HG03025 (cell line): ENCODE measurements around the gene DMRT2.

ENCODE experiments used
- ATAC-seq: cut with Tn5 transposase; IDR thresholded peaks from one replicate; pipeline ENCODE4 v1.9.1; 2021; ENCODE audit warnings: mild to moderate bottlenecking, moderate library complexity; ENCODE audit not compliant: unreplicated experiment, low FRiP score

The DMRT2 gene

DNA sequence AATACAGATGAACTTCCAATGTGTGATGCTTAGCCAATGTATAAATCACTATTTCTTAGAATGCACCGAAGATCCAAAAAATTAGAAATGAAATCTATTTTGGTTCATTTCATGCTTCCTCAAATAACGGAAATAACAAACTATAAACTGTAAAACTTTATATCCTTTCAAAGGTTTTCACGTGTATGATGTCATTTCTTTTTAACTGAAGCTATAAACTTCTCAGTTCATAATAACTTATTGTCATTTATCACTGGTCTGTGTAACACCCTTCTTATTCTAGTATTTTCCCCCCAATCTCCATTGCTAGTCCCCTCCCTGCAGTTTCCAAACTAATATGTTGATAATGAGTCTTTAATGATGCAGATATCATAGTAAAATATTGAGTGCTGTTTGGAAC lies 36.4 kb downstream of the DMRT2 start:
- ATAC-seq = no peak

DNA sequence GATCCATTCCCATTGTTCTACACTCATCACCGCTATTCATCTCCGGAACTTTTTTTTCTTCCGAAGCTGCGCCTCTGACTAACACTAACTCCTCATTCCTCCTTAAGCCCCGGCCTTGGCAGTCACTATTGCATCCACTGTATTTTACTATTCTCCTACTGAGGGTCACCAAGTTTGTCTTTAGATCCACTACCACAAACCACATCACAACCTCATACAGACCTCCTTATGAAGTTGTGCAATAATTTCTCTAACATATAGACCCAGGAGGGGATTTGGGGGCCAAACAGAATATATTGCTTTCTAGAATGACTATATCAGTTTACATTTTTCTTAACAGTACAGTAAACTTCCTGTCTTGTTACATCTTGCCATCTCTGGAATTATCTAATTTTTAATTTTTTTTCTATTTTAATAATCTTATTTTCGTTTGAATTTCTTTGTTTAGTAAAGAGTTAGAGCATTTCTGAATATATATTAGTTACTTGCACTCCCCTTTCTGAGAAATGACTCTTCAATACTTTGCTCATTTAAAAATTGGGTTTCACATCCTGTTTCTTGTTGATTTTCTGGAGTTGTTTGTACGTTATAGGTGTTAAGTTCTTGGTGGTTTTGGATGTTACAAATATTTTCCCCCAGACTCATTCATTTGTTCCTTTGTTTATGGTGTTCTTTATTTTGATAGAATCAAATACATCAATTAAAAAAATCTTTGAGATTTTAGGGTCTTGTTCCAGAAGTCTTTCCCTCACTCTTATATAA lies 37.1 kb downstream of the DMRT2 start:
- ATAC-seq = no peak

DNA sequence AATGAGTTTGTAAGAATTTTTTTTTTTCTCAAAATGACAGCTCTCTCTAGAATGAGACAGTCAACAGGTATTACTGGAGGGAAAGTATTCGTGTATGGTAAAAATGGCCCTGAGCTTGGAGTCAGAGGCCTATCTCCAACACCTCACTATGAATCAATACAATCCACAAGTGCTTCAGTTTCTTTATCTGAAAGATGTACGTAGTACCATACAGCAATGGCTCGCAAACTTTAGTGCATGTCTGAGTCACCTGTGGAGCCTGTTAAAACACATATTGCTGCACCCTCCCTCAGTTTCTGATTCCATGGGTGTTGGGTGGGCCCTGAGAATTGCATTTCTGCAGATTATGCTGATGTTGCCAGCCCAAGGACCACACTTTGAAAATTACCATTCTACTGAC lies 44.6 kb downstream of the DMRT2 start:
- no peak for ATAC-seq

DNA sequence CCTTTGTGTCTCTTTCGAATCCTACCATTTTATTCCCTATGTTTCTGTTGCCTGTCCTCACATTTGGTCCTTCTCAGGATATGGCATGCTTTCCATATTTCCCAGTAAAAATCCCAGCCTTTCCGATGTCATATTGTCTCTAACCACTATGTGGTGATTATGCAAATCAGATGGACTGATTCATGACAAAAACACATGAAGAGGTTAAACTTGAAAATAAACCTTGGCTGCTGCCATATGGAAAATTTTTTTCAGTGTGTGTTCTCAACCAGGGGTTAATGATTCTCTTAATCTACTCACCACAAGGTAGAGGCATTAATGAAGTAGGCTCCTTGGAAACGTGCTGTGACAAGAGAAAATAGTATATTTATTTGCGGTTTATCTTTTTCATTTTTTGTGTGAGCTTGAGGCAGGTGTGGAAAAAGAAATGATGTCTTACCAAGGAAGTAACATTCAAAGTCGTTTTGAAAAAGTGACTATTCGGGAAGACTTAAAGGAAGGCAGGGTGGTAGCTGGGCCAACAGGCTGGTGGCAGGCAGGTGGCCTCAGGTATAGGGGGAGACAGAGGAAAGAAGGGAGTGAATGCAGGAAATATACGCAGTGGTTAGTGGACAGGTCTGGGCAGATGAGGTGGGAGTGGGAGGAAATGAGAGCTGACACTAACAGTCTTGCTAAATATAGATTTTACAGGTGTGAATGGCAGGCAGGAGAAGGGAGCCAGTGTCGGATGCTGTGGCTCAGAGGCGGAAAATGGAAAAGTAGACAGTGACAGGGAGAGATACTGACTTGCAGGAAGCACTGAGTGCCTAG lies 46.2 kb downstream of the DMRT2 start:
- ATAC-seq = no peak

DNA sequence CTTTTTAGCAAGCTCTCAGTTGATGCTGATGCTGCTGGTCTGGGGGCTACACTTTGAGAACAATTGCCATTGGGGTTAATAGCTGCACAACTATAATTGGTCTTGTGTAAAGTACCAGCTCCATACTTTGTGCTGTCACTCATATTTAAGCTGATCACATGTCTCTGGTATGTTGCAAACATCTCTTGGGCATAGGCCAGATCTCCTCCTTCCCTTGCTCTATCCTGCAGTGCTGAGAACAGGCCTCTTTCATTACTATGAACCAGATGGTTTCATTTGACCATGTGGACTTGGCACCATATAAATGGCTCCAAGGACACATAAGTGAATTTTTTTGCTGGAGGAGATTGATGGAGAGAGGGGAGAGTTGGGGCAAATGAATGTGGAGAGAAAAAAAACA lies 48.4 kb downstream of the DMRT2 start:
- ATAC-seq = no peak

DNA sequence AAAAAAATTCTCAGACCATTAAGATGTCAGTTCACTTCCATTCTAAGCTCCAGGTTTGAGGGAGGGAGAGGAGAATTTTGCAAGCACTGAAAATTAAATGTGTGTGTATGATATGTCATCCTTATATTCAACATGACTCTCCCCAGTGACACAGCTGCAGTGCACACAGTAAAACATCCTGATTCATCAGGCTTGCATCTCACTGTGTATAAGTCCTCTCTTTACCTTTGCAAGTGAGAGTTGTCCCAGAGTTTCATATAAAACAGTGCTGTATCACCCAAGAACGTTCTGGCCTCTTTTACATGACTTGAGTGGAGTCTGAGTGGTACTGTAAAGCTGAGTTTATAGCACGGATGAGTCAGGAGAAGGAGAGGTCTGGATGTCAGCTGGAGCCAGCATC lies 50.0 kb downstream of the DMRT2 start:
- no peak for ATAC-seq

DNA sequence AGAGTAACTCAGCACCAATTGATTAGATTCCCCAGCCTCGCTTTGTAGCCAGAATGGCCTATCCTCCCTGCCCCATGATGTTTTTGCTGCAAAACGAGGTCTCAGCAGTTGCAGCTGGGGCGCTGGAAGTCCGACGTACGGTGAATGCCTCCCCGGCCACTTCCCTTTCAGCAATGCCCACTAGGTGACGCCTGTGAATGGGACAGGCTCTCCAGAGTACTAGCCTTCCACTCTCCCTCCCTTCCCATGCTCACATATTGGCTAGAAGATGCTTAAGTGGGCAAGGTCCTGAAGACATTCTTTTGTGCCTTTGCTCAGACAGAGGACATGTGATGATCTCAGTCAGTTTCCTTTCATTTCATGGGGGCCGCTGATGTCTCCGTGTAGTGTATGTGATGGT lies 50.8 kb downstream of the DMRT2 start:
- no peak for ATAC-seq

DNA sequence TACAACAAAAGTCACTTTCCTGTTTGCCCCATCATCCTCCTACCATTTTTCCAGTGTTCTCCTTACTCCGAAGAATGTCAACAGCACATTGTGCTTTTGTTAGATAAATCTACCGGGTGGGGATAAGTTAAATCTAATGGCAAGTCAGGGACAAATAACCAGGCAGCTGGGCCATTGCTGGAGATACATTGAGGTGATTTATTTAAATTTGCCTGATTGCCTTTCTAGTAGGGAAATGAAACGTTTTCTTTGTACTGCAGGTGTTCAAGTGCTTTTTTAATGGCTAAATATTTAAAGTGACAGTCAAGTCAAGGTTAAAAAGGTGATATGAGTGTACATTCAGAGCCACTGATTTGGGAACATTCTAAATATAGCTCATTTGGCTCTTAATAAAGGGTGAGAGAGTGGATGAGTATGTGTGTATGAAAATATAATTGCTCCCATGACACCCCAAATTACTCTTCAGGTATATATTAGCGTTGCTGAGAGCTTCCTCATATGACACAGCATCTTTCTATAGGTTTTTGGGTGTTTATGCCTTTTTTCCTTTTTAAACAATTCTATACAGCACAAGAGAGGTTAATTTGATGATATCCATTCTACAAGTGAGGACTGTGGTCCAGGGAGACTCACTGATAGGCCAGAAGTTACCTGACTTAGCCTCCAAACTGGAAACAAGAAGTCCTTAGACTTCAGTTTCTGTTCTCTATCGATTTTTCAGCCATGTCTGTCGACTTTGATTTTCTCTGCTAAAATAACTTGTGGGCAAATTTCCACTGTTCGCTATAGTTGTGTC lies 51.9 kb downstream of the DMRT2 start:
- ATAC-seq = no peak

DNA sequence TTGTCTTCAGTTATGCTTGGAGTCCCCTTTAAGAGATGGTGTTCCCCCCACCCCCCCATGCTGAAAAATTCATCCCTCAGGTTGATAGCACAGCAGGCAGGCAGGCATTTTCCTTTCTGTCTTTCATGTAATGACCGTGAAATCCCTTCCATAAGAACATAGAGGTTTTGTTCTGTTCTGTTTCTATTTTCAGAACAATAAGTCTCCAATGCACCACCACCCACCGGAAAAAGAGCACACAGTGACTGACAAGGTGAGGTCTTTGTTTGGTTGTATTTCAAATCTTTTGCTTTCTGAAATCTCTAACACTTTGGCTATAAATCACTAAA lies 52.4 kb downstream of the DMRT2 start:
- ATAC-seq = no peak
